IMR-90 (cell line): ENCODE measurements around the gene ALOX15B. TPM values are rescaled to one million over a fixed set of nuclear protein-coding genes. Genes with fewer than 3 reads are reported as not detected.

Experiments used
- ATAC-seq: fragments of 200-7000 bp; cut with Tn5 transposase; 2 replicates; pipeline ENCODE4 v1.9.1; 2020; ENCODE audit warnings: low read depth, mild to moderate bottlenecking, moderate library complexity
- BruUV-seq: library from RNA; stranded (reverse); fragments of 400-500 nt; replicated peaks from 2 replicates; lab custom pipeline; 2021; lab: Mats Ljungman, UMichigan
- CTCF ChIA-PET: fragments of 300-600 bp; formaldehyde crosslinking; extraction: SDS; loops from one replicate; lab custom pipeline; 2021; ENCODE audit warnings: antibody characterized with exemption; lab: Yijun Ruan, JAX
- POLR2A ChIA-PET: fragments of 300-600 bp; sonication (Branson Sonifier 250); formaldehyde crosslinking; loops from one replicate; lab custom pipeline; 2022; ENCODE audit warnings: antibody characterized with exemption; ENCODE audit not compliant: unreplicated experiment; lab: Charles Lee
- DNase-seq: peaks from one replicate; pipeline ENCODE4 v3.0.0; 2013
- H2AFZ ChIP-seq: replicated peaks from 2 replicates; pipeline ENCODE3; 2013; ENCODE audit warnings: low read length, mild to moderate bottlenecking; ENCODE audit not compliant: poor library complexity
- H2AK5ac ChIP-seq: 2 replicates; pipeline ENCODE4 v1.6.1; 2013; ENCODE audit warnings: low read depth, low read length, inconsistent platforms
- H2AK9ac ChIP-seq: replicated peaks from 2 replicates; pipeline ENCODE3; 2013; ENCODE audit warnings: mild to moderate bottlenecking, low read depth, low read length, moderate library complexity; ENCODE audit not compliant: poor library complexity
- H2BK120ac ChIP-seq: 2 replicates; pipeline ENCODE4 v1.6.1; 2013; ENCODE audit warnings: low read depth, low read length, inconsistent platforms
- H2BK15ac ChIP-seq: 3 replicates; pipeline ENCODE4 v1.6.1; 2013; ENCODE audit warnings: low read depth, low read length, inconsistent platforms
- H2BK20ac ChIP-seq: 2 replicates; pipeline ENCODE4 v1.6.1; 2013; ENCODE audit warnings: low read depth, mild to moderate bottlenecking, inconsistent platforms, low read length, moderate library complexity
- H2BK5ac ChIP-seq: 2 replicates; pipeline ENCODE4 v1.6.1; 2013; ENCODE audit warnings: mild to moderate bottlenecking, low read depth, low read length, inconsistent platforms; ENCODE audit not compliant: poor library complexity, severe bottlenecking
- H3K14ac ChIP-seq: replicated peaks from 2 replicates; pipeline ENCODE4 v1.6.1; 2013; ENCODE audit warnings: low read depth, low read length, inconsistent platforms
- H3K18ac ChIP-seq: 2 replicates; pipeline ENCODE4 v1.6.1; 2013; ENCODE audit warnings: low read depth, low read length, control low read depth
- H3K23ac ChIP-seq: 2 replicates; pipeline ENCODE4 v1.6.1; 2013; ENCODE audit warnings: low read depth, low read length, inconsistent platforms
- H3K27ac ChIP-seq: 2 replicates; pipeline ENCODE4 v1.5.1; 2013; ENCODE audit warnings: mild to moderate bottlenecking, control low read depth, low read length; ENCODE audit not compliant: insufficient read depth
- H3K27me3 ChIP-seq: 2 replicates; pipeline ENCODE4 v1.6.1; 2013; ENCODE audit warnings: low read length; ENCODE audit not compliant: control insufficient read depth, insufficient read depth
- H3K36me3 ChIP-seq: 2 replicates; pipeline ENCODE4 v1.6.1; 2013; ENCODE audit warnings: low read length, mixed read lengths; ENCODE audit not compliant: control insufficient read depth, insufficient read depth
- H3K4ac ChIP-seq: 2 replicates; pipeline ENCODE4 v1.6.1; 2013; ENCODE audit warnings: low read depth, low read length, inconsistent platforms
- H3K4me1 ChIP-seq: 2 replicates; pipeline ENCODE4 v1.6.1; 2013; ENCODE audit warnings: low read length, mixed read lengths; ENCODE audit not compliant: control insufficient read depth, insufficient read depth
- H3K4me2 ChIP-seq: 2 replicates; pipeline ENCODE4 v1.6.1; 2013; ENCODE audit warnings: low read depth, mild to moderate bottlenecking, control low read depth, low read length, moderate library complexity
- H3K4me3 ChIP-seq: 2 replicates; pipeline ENCODE4 v1.5.1; 2013; ENCODE audit warnings: low read depth, mild to moderate bottlenecking, control low read depth, low read length, moderate library complexity; ENCODE audit not compliant: insufficient read depth
- H3K56ac ChIP-seq: 2 replicates; pipeline ENCODE4 v1.6.1; 2013; ENCODE audit warnings: low read length, inconsistent platforms; ENCODE audit not compliant: insufficient read depth; ENCODE audit errors: extremely low read depth
- H3K79me1 ChIP-seq, 2 experiments: 2 replicates each; pipeline ENCODE4 v1.6.1; 2013; ENCODE audit warnings: low read length in 2 of 2, inconsistent platforms in 1 of 2, low read depth in 1 of 2
- H3K9ac ChIP-seq: 2 replicates; pipeline ENCODE4 v1.6.1; 2013; ENCODE audit warnings: low read depth, low read length, control low read depth
- H3K9me1 ChIP-seq: 2 replicates; pipeline ENCODE4 v1.6.1; 2013; ENCODE audit warnings: low read length, inconsistent platforms; ENCODE audit not compliant: insufficient read depth
- H3K9me3 ChIP-seq: 2 replicates; pipeline ENCODE4 v1.6.1; 2013; ENCODE audit warnings: low read length; ENCODE audit not compliant: control insufficient read depth, insufficient read depth
- H4K20me1 ChIP-seq: 2 replicates; pipeline ENCODE4 v1.6.1; 2013; ENCODE audit warnings: low read length, inconsistent platforms; ENCODE audit not compliant: insufficient read depth
- H4K5ac ChIP-seq: 2 replicates; pipeline ENCODE4 v1.6.1; 2013; ENCODE audit warnings: mild to moderate bottlenecking, low read depth, low read length, control low read depth
- H4K8ac ChIP-seq, 2 experiments: 2 replicates each; pipeline ENCODE4 v1.6.1; 2013; ENCODE audit warnings: low read depth in 2 of 2, low read length in 2 of 2, control low read depth in 1 of 2, inconsistent platforms in 1 of 2
- H4K91ac ChIP-seq: 2 replicates; pipeline ENCODE4 v1.6.1; 2013; ENCODE audit warnings: low read depth, low read length, inconsistent platforms; ENCODE audit not compliant: insufficient read depth
- CEBPB ChIP-seq: IDR thresholded peaks from 2 replicates; pipeline ENCODE4 v1.6.1; 2012; ENCODE audit warnings: low read depth, low read length, improper control_type of control experiment
- ELK1 ChIP-seq: fragments of 150-350 bp; IDR thresholded peaks from 2 replicates; pipeline ENCODE4 v1.6.1; 2016; ENCODE audit warnings: low read depth, mild to moderate bottlenecking, low read length, moderate library complexity, borderline replicate concordance
- MAFK ChIP-seq: IDR thresholded peaks from 2 replicates; pipeline ENCODE4 v1.6.1; 2012; ENCODE audit warnings: low read depth, low read length, improper control_type of control experiment
- MAZ ChIP-seq: IDR thresholded peaks from 2 replicates; pipeline ENCODE4 v1.6.1; 2012; ENCODE audit warnings: low read depth, mild to moderate bottlenecking, low read length, improper control_type of control experiment, moderate library complexity, borderline replicate concordance
- MXI1 ChIP-seq: IDR thresholded peaks from 2 replicates; pipeline ENCODE4 v1.6.1; 2012; ENCODE audit warnings: low read depth, mild to moderate bottlenecking, low read length, moderate library complexity, borderline replicate concordance
- POLR2A ChIP-seq: IDR thresholded peaks from 2 replicates; pipeline ENCODE4 v1.6.1; 2012; ENCODE audit warnings: mild to moderate bottlenecking, low read depth, low read length
- RCOR1 ChIP-seq: IDR thresholded peaks from 2 replicates; pipeline ENCODE4 v1.6.1; 2012; ENCODE audit warnings: mild to moderate bottlenecking, low read length, improper control_type of control experiment; ENCODE audit not compliant: insufficient replicate concordance
- RFX5 ChIP-seq: IDR thresholded peaks from 2 replicates; pipeline ENCODE4 v1.8.0; 2012; ENCODE audit warnings: low read depth, mild to moderate bottlenecking, low read length, moderate library complexity
- USF2 ChIP-seq: fragments of 150-350 bp; IDR thresholded peaks from 2 replicates; pipeline ENCODE4 v1.6.1; 2017; ENCODE audit warnings: mild to moderate bottlenecking, antibody characterized with exemption, low read length, low read depth
- WGBS, 2 experiments: methylation state at CpG; one replicate each; pipeline versions ENCODE4 v1.1.5 to v1.1.7; 2013; ENCODE audit warnings: missing lambda C conversion rate in 2 of 2; ENCODE audit not compliant: insufficient read length in 1 of 2; ENCODE audit errors: extremely low coverage in 2 of 2; 5-methylcytosine and 5-hydroxymethylcytosine counted together
- dilution Hi-C: fragments of 300-500 bp; cut with HindIII; formaldehyde crosslinking; loops from one replicate; pipeline ENCODE4 v1.14.3; 2018; ENCODE audit warnings: low sequenced_read_pairs; ENCODE audit not compliant: unreplicated experiment
- in situ Hi-C: fragments of 300-500 bp; cut with MboI; formaldehyde crosslinking; loops from 3 replicates; pipeline ENCODE4 v1.14.3; 2019; ENCODE audit warnings: low sequenced_read_pairs, inconsistent platforms, mixed read lengths
- intact Hi-C: fragments of 100-400 bp; cut with micrococcal nuclease; formaldehyde crosslinking; loops from 2 replicates; pipeline ENCODE4 v1.10.0; 2022
- polyA plus RNA-seq, 3 experiments: library from polyadenylated mRNA; depleted of rRNA; stranded (reverse); fragments of >200 nt; gene quantifications; 2 replicates each; pipeline ENCODE4 v1.2.3, GENCODE V29; 2012; ENCODE audit warnings: low replicate concordance in 1 of 3
- total RNA-seq: library from RNA; depleted of rRNA; stranded (reverse); fragments of >200 nt; gene quantifications from 2 replicates; pipeline ENCODE4 v1.2.3, GENCODE V29; 2012

Gene ALOX15B
- total and polyA plus RNA-seq, 2 of the 4 experiments (the other 2 are of a cell fraction): not detected

DNA sequence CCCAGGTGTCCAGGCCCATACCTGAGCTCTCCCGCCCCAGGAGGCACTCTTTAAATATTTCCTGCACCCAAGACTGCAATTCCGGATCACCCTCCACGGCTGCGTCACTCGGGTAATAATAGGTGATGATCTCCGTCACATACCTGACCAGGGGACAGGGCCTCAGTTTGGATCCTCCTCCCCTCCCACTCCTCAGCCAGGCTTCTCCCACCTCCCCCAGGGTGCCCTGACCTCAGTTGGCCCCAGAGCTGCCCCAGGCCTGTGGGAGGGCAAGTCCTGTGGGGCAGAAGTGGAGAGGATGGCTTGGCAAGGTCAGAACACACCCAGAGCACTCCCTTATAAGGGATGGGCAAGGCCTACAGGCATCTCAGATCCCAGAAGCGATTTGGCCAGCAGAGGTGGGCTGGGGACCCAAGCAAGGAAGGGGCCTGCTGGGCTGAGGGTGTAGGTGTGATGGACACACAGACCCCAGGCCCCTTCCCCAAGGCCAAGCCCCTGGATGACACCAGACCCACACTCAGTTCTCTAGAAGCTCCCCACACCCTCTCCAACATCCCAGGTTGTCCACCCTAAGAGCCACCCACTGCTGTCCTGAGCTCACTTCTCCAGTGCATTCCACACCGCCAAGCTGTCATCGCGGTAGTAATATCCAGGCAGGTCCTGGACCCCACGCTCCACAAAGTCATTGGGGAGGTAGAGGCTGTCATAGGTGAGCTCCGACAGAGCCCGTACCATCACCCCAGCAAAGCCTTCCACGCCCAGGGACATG is 36.9 kb downstream of the ALOX15B start:
- Histone ChIP-seq H3K9me1 (no peaks in the 10 kb centered on the region), H2AK5ac (no peak overlapping the region), H4K91ac (no peak overlapping the region), H3K9me3 (no peaks in the 10 kb centered on the region), H3K9ac (no peak overlapping the region), H3K14ac (no peak overlapping the region), H3K4me2 (no peak overlapping the region), H3K79me1 (no peaks in the 10 kb centered on the region), H3K4me3 (no peak overlapping the region), H2AK9ac (no peak overlapping the region), H2BK15ac (no peak overlapping the region), H3K18ac (no peak overlapping the region), H4K20me1 (no peaks in the 10 kb centered on the region), H3K23ac (no peak overlapping the region), H2AFZ (no peak overlapping the region), H3K4ac (no peak overlapping the region), H2BK20ac (no peak overlapping the region), H3K56ac (no peak overlapping the region), H3K27ac (no peak overlapping the region), H2BK5ac (no peak overlapping the region), H2BK120ac (no peak overlapping the region), H3K27me3 (peaks cover 82% of the 10 kb centered on the region), H3K36me3 (no peaks in the 10 kb centered on the region), H4K8ac (no peak overlapping the region), H4K5ac (no peak overlapping the region), H3K4me1 (0 out of 2 replicates have a peak, but pooled peaks cover 1% of the 10 kb centered on the region)
- intact Hi-C loops: no loop called here
- dilution Hi-C loops: no loop called here
- ATAC-seq (no peak), DNase-seq (no peak)
- ChIA-PET CTCF (interaction anchor here (0.9 to 1.7 kb wide), 2 partner anchors 16 to 81 kb away, joined by 4 read pairs; no protein-coding TSS in a partner anchor), POLR2A (no interaction called here)
- WGBS, 2 experiments: no CpG with 5 or more reads among the region's 14 CpGs
- no TSS peak for BruUV-seq
- in situ Hi-C loops: loop anchor here (25.0 kb wide), 2 partner anchors 237 to 687 kb away; partner anchors contain the start of genes ARHGEF15 and SPDYE4
- TF ChIP-seq RFX5 (no peak), POLR2A (no peak), MAFK (no peak), RCOR1 (no peak), MAZ (no peak), ELK1 (no peak), USF2 (no peak), MXI1 (no peak), CEBPB (no peak)
